Measurements from ENCODE around the gene COL6A1.

COL6A1 gene

DNA sequence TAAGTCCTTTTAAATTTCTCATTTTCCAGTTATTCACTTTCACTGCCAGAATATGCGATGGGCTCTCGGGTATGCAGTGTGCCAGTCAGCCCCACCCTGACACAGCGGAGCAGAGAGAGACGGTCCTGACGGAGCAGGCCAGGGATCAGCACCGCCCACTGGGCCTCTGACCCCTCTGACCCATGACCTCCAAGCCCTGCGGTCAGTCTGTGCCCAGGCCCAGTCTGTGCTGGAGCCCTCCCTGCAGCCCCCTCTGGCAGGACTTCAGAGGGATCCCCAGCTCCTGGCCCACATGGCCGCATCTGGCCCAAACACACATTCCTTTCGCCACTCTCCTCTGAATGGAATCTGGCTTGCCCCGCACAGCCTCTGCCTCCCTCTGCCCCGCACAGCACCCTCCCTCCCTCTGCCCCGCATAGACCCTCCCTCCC lies 72.9 kb downstream of the COL6A1 start:
- H3K27ac ChIP-seq (ENCODE audit: low read depth, low read length, severe bottlenecking) = no peak overlapping the region
- H3K9me3 ChIP-seq (ENCODE audit: control insufficient read depth, low read length) = peaks cover 8% of the 10 kb centered on the region
- WGBS, 2 experiments (ENCODE audit: insufficient coverage in 2 of 2) = 78 to 87% methylated on average over 9 to 10 of the region's 12 CpGs
- no peak overlapping the region for H3K4me3 ChIP-seq (ENCODE audit: extremely low read depth, insufficient read depth, low read length, poor library complexity, severe bottlenecking)
- H3K4me1 ChIP-seq (ENCODE audit: control insufficient read depth, insufficient read depth, low read length, poor library complexity, severe bottlenecking) = peaks cover 16% of the 10 kb centered on the region
- no peaks in the 10 kb centered on the region for H3K36me3 ChIP-seq (ENCODE audit: control insufficient read depth, insufficient read depth, low read length)

All from mesodermal cell (in vitro differentiated cells).